ENCODE data around the gene PURB. TPM values are rescaled to one million over a fixed set of nuclear protein-coding genes. Genes with fewer than 3 reads are reported as not detected.
A peak's percentile ranks its signal among the peaks of the same experiment; 100 is the strongest.
"Not testable (repeated sequence)": the region's sequence is repeated elsewhere in the genome, so short reads cannot be mapped to it uniquely, and the experiment has no call there.

Gene PURB
- polyA plus RNA-seq, 3 donors, result 3.0 to 13.0 (median 3.0) TPM

DNA sequence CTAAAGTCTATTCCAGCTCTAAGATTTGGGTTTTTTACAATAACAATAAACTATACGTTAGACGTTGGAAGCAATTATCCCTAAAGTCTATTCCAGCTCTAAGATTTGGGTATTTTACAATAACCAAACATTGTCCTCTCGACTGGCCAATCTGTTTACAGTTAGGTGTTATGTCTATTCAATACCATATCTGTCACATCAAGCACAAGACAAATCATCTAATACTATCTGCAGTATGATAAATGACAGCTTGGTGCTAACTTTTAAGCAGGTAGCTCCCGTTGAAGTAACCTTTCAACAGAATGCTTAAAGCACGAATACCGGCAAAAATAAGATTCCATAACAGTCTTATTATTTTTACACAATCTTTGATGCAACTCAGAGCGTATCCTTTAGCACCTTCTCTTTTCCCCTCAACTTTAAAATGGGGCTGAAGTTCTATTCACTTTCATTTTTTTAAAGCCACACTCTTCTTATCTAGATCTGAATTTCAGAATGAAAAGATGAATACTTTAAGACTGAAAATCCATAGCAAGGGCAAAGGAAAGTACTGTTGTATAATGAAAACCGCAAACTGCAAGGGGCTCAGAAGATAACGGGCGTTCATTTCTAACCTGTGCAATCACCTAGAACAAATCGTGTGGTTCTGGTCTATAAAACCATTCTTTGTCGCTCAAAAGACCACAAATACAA lies 38.4 kb downstream of the PURB start:
- WGBS (ENCODE audit: insufficient coverage), result 0% methylated on average over 9 of the region's 12 CpGs
- Mint-ChIP-seq H3K27ac (peak overlapping the region; percentile 95 to 99 (median 98)), H3K4me1 (peaks cover 52% of the 10 kb centered on the region), H3K27me3 (ENCODE audit: low read depth in 3 of 3) (no peaks in the 10 kb centered on the region), H3K36me3 (peaks cover 5 to 7% of the 10 kb centered on the region in 2 donors), H3K9me3 (no peaks in the 10 kb centered on the region), H3K4me3 (peak overlapping the region; percentile 91 to 98)
- H3K27ac ChIP-seq (ENCODE audit: low read depth in 1 of 2, low read length in 2 of 2), result peak overlapping the region; percentile 88 to 92
- peaks cover 63% of the 10 kb centered on the region for H3K79me2 ChIP-seq (ENCODE audit: insufficient read depth, low read length)
- intact Hi-C loops (cut with micrococcal nuclease), result loop anchor here (5.0 to 10.0 kb wide), 7 partner anchors 40 to 802 kb away; partner anchors contain the start of genes DBNL (in 1 of the 2), PPIA (in 1 of the 2), PURB (in 1 of the 2) and TMED4 (in 1 of the 2)
- H2AFZ ChIP-seq (ENCODE audit: insufficient read depth, low read depth, low read length, poor library complexity, severe bottlenecking), result peak overlapping the region; percentile 55
- peak overlapping the region; percentile 79 to 98 (median 89) for H3K4me3 ChIP-seq (replicated peaks in 1 of 3; ENCODE audit: low read depth in 2 of 3, low read length in 3 of 3)
- peaks cover 41 to 58% of the 10 kb centered on the region in 2 donors for H3K4me1 ChIP-seq (ENCODE audit: control insufficient read depth in 1 of 2, insufficient read depth in 2 of 2, low read length in 2 of 2)
- no peaks in the 10 kb centered on the region for H3K36me3 ChIP-seq (replicated peaks in 1 of 2; ENCODE audit: control insufficient read depth in 1 of 2, insufficient read depth in 2 of 2, low read length in 2 of 2)
- TF ChIP-seq, protein P1, sequence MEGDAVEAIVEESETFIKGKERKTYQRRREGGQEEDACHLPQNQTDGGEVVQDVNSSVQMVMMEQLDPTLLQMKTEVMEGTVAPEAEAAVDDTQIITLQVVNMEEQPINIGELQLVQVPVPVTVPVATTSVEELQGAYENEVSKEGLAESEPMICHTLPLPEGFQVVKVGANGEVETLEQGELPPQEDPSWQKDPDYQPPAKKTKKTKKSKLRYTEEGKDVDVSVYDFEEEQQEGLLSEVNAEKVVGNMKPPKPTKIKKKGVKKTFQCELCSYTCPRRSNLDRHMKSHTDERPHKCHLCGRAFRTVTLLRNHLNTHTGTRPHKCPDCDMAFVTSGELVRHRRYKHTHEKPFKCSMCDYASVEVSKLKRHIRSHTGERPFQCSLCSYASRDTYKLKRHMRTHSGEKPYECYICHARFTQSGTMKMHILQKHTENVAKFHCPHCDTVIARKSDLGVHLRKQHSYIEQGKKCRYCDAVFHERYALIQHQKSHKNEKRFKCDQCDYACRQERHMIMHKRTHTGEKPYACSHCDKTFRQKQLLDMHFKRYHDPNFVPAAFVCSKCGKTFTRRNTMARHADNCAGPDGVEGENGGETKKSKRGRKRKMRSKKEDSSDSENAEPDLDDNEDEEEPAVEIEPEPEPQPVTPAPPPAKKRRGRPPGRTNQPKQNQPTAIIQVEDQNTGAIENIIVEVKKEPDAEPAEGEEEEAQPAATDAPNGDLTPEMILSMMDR (IDR thresholded peaks at IDR 0.05), result no peak
- no peaks in the 10 kb centered on the region for H3K27me3 ChIP-seq (ENCODE audit: control insufficient read depth in 2 of 2, insufficient read depth in 2 of 2, low read length in 2 of 2)
- no peaks in the 10 kb centered on the region for H3K9me3 ChIP-seq (replicated peaks in 1 of 2; ENCODE audit: control insufficient read depth in 1 of 2, insufficient read depth in 1 of 2, low read length in 2 of 2)
- no peak for DNase-seq
- H4K20me1 ChIP-seq (ENCODE audit: insufficient read depth, low read length), result peaks cover 37% of the 10 kb centered on the region
- H3K9ac ChIP-seq (ENCODE audit: insufficient read depth, low read length, poor library complexity, severe bottlenecking), result peak overlapping the region; percentile 78
- peak overlapping the region; percentile 95 for H3K4me2 ChIP-seq (replicated peaks; ENCODE audit: extremely low read depth, low read length, poor library complexity, severe bottlenecking)

DNA sequence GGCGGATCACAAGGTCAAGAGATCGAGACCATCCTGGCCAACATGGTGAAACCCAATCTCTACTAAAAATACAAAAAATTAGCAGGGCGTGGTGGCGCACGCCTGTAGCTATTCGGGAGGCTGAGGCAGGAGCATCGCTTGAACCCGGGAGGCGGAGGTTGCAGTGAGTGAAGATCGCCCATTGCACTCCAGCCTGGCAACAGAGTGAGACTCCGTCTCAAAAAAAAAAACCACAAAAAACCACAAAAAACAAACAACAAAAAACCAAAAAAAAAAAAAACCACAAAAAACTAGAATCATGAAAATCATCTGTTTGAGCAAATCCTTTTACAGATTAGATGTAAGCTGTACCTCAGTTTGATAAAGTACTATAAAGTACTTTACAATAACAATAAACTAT lies 38.9 kb downstream of the PURB start:
- peaks cover 47 to 64% of the 10 kb centered on the region in 2 donors for H3K4me1 ChIP-seq (ENCODE audit: control insufficient read depth in 1 of 2, insufficient read depth in 2 of 2, low read length in 2 of 2)
- DNase-seq; H2AFZ ChIP-seq (ENCODE audit: insufficient read depth, low read depth, low read length, poor library complexity, severe bottlenecking); H3K36me3 Mint-ChIP-seq; H3K9me3 Mint-ChIP-seq; H3K36me3 ChIP-seq (replicated peaks in 1 of 2; ENCODE audit: control insufficient read depth in 1 of 2, insufficient read depth in 2 of 2, low read length in 2 of 2); H3K9me3 ChIP-seq (replicated peaks in 1 of 2; ENCODE audit: control insufficient read depth in 1 of 2, insufficient read depth in 1 of 2, low read length in 2 of 2); H3K27me3 ChIP-seq (ENCODE audit: control insufficient read depth in 2 of 2, insufficient read depth in 2 of 2, low read length in 2 of 2); H3K27me3 Mint-ChIP-seq (ENCODE audit: low read depth in 3 of 3): not testable (repeated sequence)
- peaks cover 68% of the 10 kb centered on the region for H3K79me2 ChIP-seq (ENCODE audit: insufficient read depth, low read length)
- 25% methylated on average over 9 of the region's 11 CpGs for WGBS (ENCODE audit: insufficient coverage)
- H4K20me1 ChIP-seq (ENCODE audit: insufficient read depth, low read length), result peaks cover 39% of the 10 kb centered on the region
- peak overlapping the region; percentile 56 to 92 for H3K27ac ChIP-seq (ENCODE audit: low read depth in 1 of 2, low read length in 2 of 2)
- peak overlapping the region; percentile 78 for H3K9ac ChIP-seq (ENCODE audit: insufficient read depth, low read length, poor library complexity, severe bottlenecking)
- H3K4me2 ChIP-seq (replicated peaks; ENCODE audit: extremely low read depth, low read length, poor library complexity, severe bottlenecking), result peak overlapping the region; percentile 95
- peak overlapping the region; percentile 79 to 98 (median 89) for H3K4me3 ChIP-seq (replicated peaks in 1 of 3; ENCODE audit: low read depth in 2 of 3, low read length in 3 of 3)
- intact Hi-C loops (cut with micrococcal nuclease), result loop anchor here (5.0 to 10.0 kb wide), 7 partner anchors 41 to 802 kb away; partner anchors contain the start of genes DBNL (in 1 of the 2), PPIA (in 1 of the 2), PURB (in 1 of the 2) and TMED4 (in 1 of the 2)
- Mint-ChIP-seq H3K4me3 (peak overlapping the region; percentile 81 to 91), H3K27ac (peak overlapping the region; percentile 84 to 99 (median 92)), H3K4me1 (peaks cover 58% of the 10 kb centered on the region)

All from CD14-positive monocyte (primary cell).